ENCODE measurements around the gene IDH3A. TPM values are rescaled to one million over a fixed set of nuclear protein-coding genes. Genes with fewer than 3 reads are reported as not detected.
A peak's percentile ranks its signal among the peaks of the same experiment; 100 is the strongest.

The IDH3A gene
- total and polyA plus RNA-seq, 5 donors = 193 to 523 (median 447) TPM

- Histone ChIP-seq H3K4me3 (ENCODE audit: low read length) (no peak overlapping the region), H3K4me1 (ENCODE audit: control insufficient read depth, insufficient read depth, low read length) (no peaks in the 10 kb centered on the region), H3K27me3 (ENCODE audit: control insufficient read depth, insufficient read depth) (no peaks in the 10 kb centered on the region), H3K9me3 (ENCODE audit: control insufficient read depth, low read length) (no peaks in the 10 kb centered on the region), H3K27ac (ENCODE audit: low read length) (no peak overlapping the region)
- DNase-seq (no peak), ATAC-seq (no peak)
- WGBS = 76% methylated on average over 5 of the region's 5 CpGs
- intact Hi-C loops (cut with DNase I) = loop anchor here in 2 of 4 donors (5.0 kb wide), 1 partner anchor 55 kb away; no protein-coding TSS in a partner anchor
These were observed 33.2 kb downstream of the IDH3A start for GRCh38 chr15:78182336-78182700.

- intact Hi-C loops (cut with DNase I) = loop anchor here in 2 of 4 donors (5.0 kb wide), 1 partner anchor 54 kb away; no protein-coding TSS in a partner anchor
- no peak overlapping the region for H3K27ac ChIP-seq (ENCODE audit: low read length)
- no peak for DNase-seq
- ATAC-seq = no peak
- no peaks in the 10 kb centered on the region for H3K9me3 ChIP-seq (ENCODE audit: control insufficient read depth, low read length)
- WGBS = 90% methylated on average over 4 of the region's 4 CpGs
- no peaks in the 10 kb centered on the region for H3K27me3 ChIP-seq (ENCODE audit: control insufficient read depth, insufficient read depth)
- no peaks in the 10 kb centered on the region for H3K4me1 ChIP-seq (ENCODE audit: control insufficient read depth, insufficient read depth, low read length)
- H3K4me3 ChIP-seq (ENCODE audit: low read length) = no peak overlapping the region
These were observed 33.7 kb downstream of the IDH3A start for GRCh38 chr15:78182821-78183220.

GRCh38 chr15:78192826-78193594 is 43.8 kb downstream of the IDH3A start:
- no peaks in the 10 kb centered on the region for H3K9me3 ChIP-seq (ENCODE audit: control insufficient read depth, low read length)
- intact Hi-C loops (cut with DNase I) = loop anchor here (1.0 to 10.0 kb wide), 3 partner anchors 78 to 81 kb away; no protein-coding TSS in a partner anchor
- no peaks in the 10 kb centered on the region for H3K4me1 ChIP-seq (ENCODE audit: control insufficient read depth, insufficient read depth, low read length)
- no peak overlapping the region for H3K4me3 ChIP-seq (ENCODE audit: low read length)
- no peak overlapping the region for H3K27ac ChIP-seq (ENCODE audit: low read length)
- WGBS = 94% methylated on average over 10 of the region's 10 CpGs
- DNase-seq = no peak
- H3K27me3 ChIP-seq (ENCODE audit: control insufficient read depth, insufficient read depth) = no peaks in the 10 kb centered on the region
- peak in 1 of 2 donors; percentile 27 for ATAC-seq

GRCh38 chr15:78193731-78194567 is 44.8 kb downstream of the IDH3A start:
- H3K9me3 ChIP-seq (ENCODE audit: control insufficient read depth, low read length) = no peaks in the 10 kb centered on the region
- DNase-seq (no peak), ATAC-seq (peak; percentile 12 to 22)
- no peaks in the 10 kb centered on the region for H3K27me3 ChIP-seq (ENCODE audit: control insufficient read depth, insufficient read depth)
- H3K4me1 ChIP-seq (ENCODE audit: control insufficient read depth, insufficient read depth, low read length) = no peaks in the 10 kb centered on the region
- 84% methylated on average over 15 of the region's 15 CpGs for WGBS
- H3K27ac ChIP-seq (ENCODE audit: low read length) = no peak overlapping the region
- intact Hi-C loops (cut with DNase I) = loop anchor here (1.0 to 10.0 kb wide), 3 partner anchors 79 to 82 kb away; no protein-coding TSS in a partner anchor
- no peak overlapping the region for H3K4me3 ChIP-seq (ENCODE audit: low read length)

GRCh38 chr15:78194568-78194925 is 45.4 kb downstream of the IDH3A start:
- no peaks in the 10 kb centered on the region for H3K9me3 ChIP-seq (ENCODE audit: control insufficient read depth, low read length)
- ATAC-seq = peak; percentile 34 to 47
- no peaks in the 10 kb centered on the region for H3K27me3 ChIP-seq (ENCODE audit: control insufficient read depth, insufficient read depth)
- intact Hi-C loops (cut with DNase I) = loop anchor here in 3 of 4 donors (5.0 to 10.0 kb wide), 2 partner anchors 80 to 82 kb away; no protein-coding TSS in a partner anchor
- no peak overlapping the region for H3K4me3 ChIP-seq (ENCODE audit: low read length)
- 91% methylated on average over 15 of the region's 15 CpGs for WGBS
- no peaks in the 10 kb centered on the region for H3K4me1 ChIP-seq (ENCODE audit: control insufficient read depth, insufficient read depth, low read length)
- no peak overlapping the region for H3K27ac ChIP-seq (ENCODE audit: low read length)
- DNase-seq = no peak

GRCh38 chr15:78195735-78196201 is 46.6 kb downstream of the IDH3A start:
- no peaks in the 10 kb centered on the region for H3K9me3 ChIP-seq (ENCODE audit: control insufficient read depth, low read length)
- no peaks in the 10 kb centered on the region for H3K27me3 ChIP-seq (ENCODE audit: control insufficient read depth, insufficient read depth)
- ATAC-seq (peak; percentile 62 to 67), DNase-seq (no peak)
- intact Hi-C loops (cut with DNase I) = loop anchor here in 2 of 4 donors (5.0 to 10.0 kb wide), 2 partner anchors 42 to 81 kb away; no protein-coding TSS in a partner anchor
- H3K4me3 ChIP-seq (ENCODE audit: low read length) = no peak overlapping the region
- H3K4me1 ChIP-seq (ENCODE audit: control insufficient read depth, insufficient read depth, low read length) = no peaks in the 10 kb centered on the region
- no peak overlapping the region for H3K27ac ChIP-seq (ENCODE audit: low read length)
- WGBS = 26% methylated on average over 7 of the region's 7 CpGs

GRCh38 chr15:78197632-78198031 is 48.5 kb downstream of the IDH3A start:
- Histone ChIP-seq H3K27me3 (ENCODE audit: control insufficient read depth, insufficient read depth) (no peaks in the 10 kb centered on the region), H3K27ac (ENCODE audit: low read length) (no peak overlapping the region), H3K9me3 (ENCODE audit: control insufficient read depth, low read length) (no peaks in the 10 kb centered on the region), H3K4me1 (ENCODE audit: control insufficient read depth, insufficient read depth, low read length) (no peaks in the 10 kb centered on the region), H3K4me3 (ENCODE audit: low read length) (no peak overlapping the region)
- WGBS = 74% methylated on average over 7 of the region's 7 CpGs
- ATAC-seq = no peak
- intact Hi-C loops (cut with DNase I) = loop anchor here in 2 of 4 donors (5.0 to 10.0 kb wide), 2 partner anchors 40 to 83 kb away; no protein-coding TSS in a partner anchor
- DNase-seq = no peak

- H3K27ac ChIP-seq (ENCODE audit: low read length) = no peak overlapping the region
- ATAC-seq (no peak), DNase-seq (no peak)
- intact Hi-C loops (cut with DNase I) = no loop called here
- H3K27me3 ChIP-seq (ENCODE audit: control insufficient read depth, insufficient read depth) = no peaks in the 10 kb centered on the region
- peaks cover 10% of the 10 kb centered on the region for H3K4me1 ChIP-seq (ENCODE audit: control insufficient read depth, insufficient read depth, low read length)
- H3K9me3 ChIP-seq (ENCODE audit: control insufficient read depth, low read length) = no peaks in the 10 kb centered on the region
- H3K4me3 ChIP-seq (ENCODE audit: low read length) = no peak overlapping the region
- 92% methylated on average over 10 of the region's 10 CpGs for WGBS
These were observed 51.2 kb downstream of the IDH3A start for GRCh38 chr15:78200276-78200930.

- 84% methylated on average over 10 of the region's 10 CpGs for WGBS
- intact Hi-C loops (cut with DNase I) = no loop called here
- no peak overlapping the region for H3K4me3 ChIP-seq (ENCODE audit: low read length)
- ATAC-seq = no peak
- peaks cover 18% of the 10 kb centered on the region for H3K4me1 ChIP-seq (ENCODE audit: control insufficient read depth, insufficient read depth, low read length)
- H3K9me3 ChIP-seq (ENCODE audit: control insufficient read depth, low read length) = no peaks in the 10 kb centered on the region
- H3K27ac ChIP-seq (ENCODE audit: low read length) = no peak overlapping the region
- no peaks in the 10 kb centered on the region for H3K27me3 ChIP-seq (ENCODE audit: control insufficient read depth, insufficient read depth)
- DNase-seq = no peak
These were observed 52.4 kb downstream of the IDH3A start for GRCh38 chr15:78201281-78202190.
